Subcutaneous abdominal adipose tissue (tissue), 5 donors: ENCODE data around the gene ZMAT5.

Experiments used
- H3K27ac ChIP-seq: one replicate; pipeline ENCODE4 v1.7.0; 2013; ENCODE audit warnings: low read depth, mild to moderate bottlenecking, inconsistent platforms, low read length, moderate library complexity
- H3K27me3 ChIP-seq, 5 donors: one replicate each; pipeline ENCODE4 v1.7.0; 2013; ENCODE audit warnings: low read length in 5 of 5, inconsistent platforms in 1 of 5; ENCODE audit not compliant: control insufficient read depth in 5 of 5, insufficient read depth in 4 of 5
- H3K36me3 ChIP-seq, 5 donors: one replicate each; pipeline ENCODE4 v1.7.0; 2013; ENCODE audit warnings: low read length in 5 of 5; ENCODE audit not compliant: control insufficient read depth in 5 of 5, insufficient read depth in 5 of 5
- H3K4me1 ChIP-seq, 5 donors: one replicate each; pipeline ENCODE4 v1.7.0; 2013; ENCODE audit warnings: low read length in 5 of 5, mild to moderate bottlenecking in 3 of 5, moderate library complexity in 1 of 5; ENCODE audit not compliant: control insufficient read depth in 5 of 5, insufficient read depth in 5 of 5
- H3K4me3 ChIP-seq, 5 donors: one replicate each; pipeline ENCODE4 v1.7.0; 2013; ENCODE audit warnings: low read length in 5 of 5, low read depth in 1 of 5
- H3K9ac ChIP-seq, 5 donors: one replicate each; pipeline ENCODE4 v1.7.0; 2013; ENCODE audit warnings: low read length in 5 of 5, mild to moderate bottlenecking in 4 of 5, moderate library complexity in 3 of 5
- H3K9me3 ChIP-seq, 5 donors: one replicate each; pipeline ENCODE4 v1.7.0; 2013; ENCODE audit warnings: low read length in 5 of 5; ENCODE audit not compliant: control insufficient read depth in 5 of 5
- donor health status: healthy.
- donor health status: healthy.
- donor health status: healthy.
- donor health status: healthy.
- donor health status: healthy.

ZMAT5 gene

GRCh38 chr22:29724843-29725242 lies 42.0 kb downstream of the ZMAT5 start:
- Histone ChIP-seq H3K4me1 (peaks cover 0 to 3% (median 0%) of the 10 kb centered on the region in 5 donors), H3K9me3 (no peaks in the 10 kb centered on the region), H3K4me3 (no peak overlapping the region), H3K9ac (no peak overlapping the region), H3K27me3 (peaks cover 13 to 43% (median 34%) of the 10 kb centered on the region in 5 donors), H3K36me3 (peaks cover 0 to 1% (median 0%) of the 10 kb centered on the region in 5 donors), H3K27ac (no peak overlapping the region)

- Histone ChIP-seq H3K9me3 (no peaks in the 10 kb centered on the region), H3K4me3 (no peak overlapping the region), H3K9ac (no peak overlapping the region), H3K36me3 (no peaks in the 10 kb centered on the region), H3K4me1 (peaks cover 0 to 7% (median 3%) of the 10 kb centered on the region in 5 donors), H3K27me3 (peaks cover 22 to 52% (median 43%) of the 10 kb centered on the region in 5 donors), H3K27ac (no peak overlapping the region)
Measured at GRCh38 chr22:29723766-29724165, 43.0 kb downstream of the ZMAT5 start.

- Histone ChIP-seq H3K27me3 (peaks cover 29 to 62% (median 50%) of the 10 kb centered on the region in 5 donors), H3K36me3 (no peaks in the 10 kb centered on the region), H3K9ac (no peak overlapping the region), H3K27ac (no peak overlapping the region), H3K4me3 (no peak overlapping the region), H3K4me1 (peaks cover 0 to 7% (median 3%) of the 10 kb centered on the region in 5 donors), H3K9me3 (no peaks in the 10 kb centered on the region)
Measured at GRCh38 chr22:29722587-29722986, 44.2 kb downstream of the ZMAT5 start.

GRCh38 chr22:29722151-29722550 lies 44.7 kb downstream of the ZMAT5 start:
- no peaks in the 10 kb centered on the region for H3K36me3 ChIP-seq
- no peak overlapping the region for H3K9ac ChIP-seq
- peaks cover 29 to 62% (median 52%) of the 10 kb centered on the region in 5 donors for H3K27me3 ChIP-seq
- H3K4me1 ChIP-seq = peaks cover 0 to 6% (median 3%) of the 10 kb centered on the region in 5 donors
- no peak overlapping the region for H3K27ac ChIP-seq
- H3K9me3 ChIP-seq = no peaks in the 10 kb centered on the region
- H3K4me3 ChIP-seq = no peak overlapping the region

- H3K27me3 ChIP-seq = peaks cover 29 to 56% (median 51%) of the 10 kb centered on the region in 5 donors
- no peak overlapping the region for H3K4me3 ChIP-seq
- no peak overlapping the region for H3K9ac ChIP-seq
- H3K4me1 ChIP-seq = peaks cover 0 to 3% (median 3%) of the 10 kb centered on the region in 5 donors
- no peak overlapping the region for H3K27ac ChIP-seq
- no peaks in the 10 kb centered on the region for H3K36me3 ChIP-seq
- H3K9me3 ChIP-seq = no peaks in the 10 kb centered on the region
Measured at GRCh38 chr22:29720811-29721323, 45.9 kb downstream of the ZMAT5 start.

GRCh38 chr22:29719899-29720645 lies 46.7 kb downstream of the ZMAT5 start, which contains the start of gene CABP7:
Gene CABP7, plus strand, starts transcription at chr22:29720003. Its CDS starts 422 bp downstream, at chr22:29720425.
- Histone ChIP-seq H3K27me3 (peaks cover 29 to 60% (median 50%) of the 10 kb centered on the region in 5 donors), H3K9me3 (no peaks in the 10 kb centered on the region), H3K9ac (no peak within 1 kb of the TSS), H3K36me3 (no peaks in the 10 kb centered on the region), H3K4me3 (no peak within 1 kb of the TSS), H3K27ac (no peak within 1 kb of the TSS), H3K4me1 (peaks cover 0 to 3% (median 3%) of the 10 kb centered on the region in 5 donors)

- Histone ChIP-seq H3K27ac (no peak overlapping the region), H3K9ac (no peak overlapping the region), H3K9me3 (no peaks in the 10 kb centered on the region), H3K4me1 (peaks cover 0 to 3% (median 3%) of the 10 kb centered on the region in 5 donors), H3K36me3 (no peaks in the 10 kb centered on the region), H3K27me3 (peaks cover 37 to 61% (median 54%) of the 10 kb centered on the region in 5 donors), H3K4me3 (no peak overlapping the region)
Measured at GRCh38 chr22:29718949-29719898, 47.6 kb downstream of the ZMAT5 start.

- Histone ChIP-seq H3K9ac (no peak overlapping the region), H3K9me3 (no peaks in the 10 kb centered on the region), H3K27ac (no peak overlapping the region), H3K4me1 (peaks cover 0 to 3% (median 3%) of the 10 kb centered on the region in 5 donors), H3K27me3 (peaks cover 37 to 62% (median 57%) of the 10 kb centered on the region in 5 donors), H3K4me3 (no peak overlapping the region), H3K36me3 (no peaks in the 10 kb centered on the region)
Measured at GRCh38 chr22:29717789-29718188, 49.0 kb downstream of the ZMAT5 start.

- Histone ChIP-seq H3K27ac (no peak overlapping the region), H3K9ac (no peak overlapping the region), H3K27me3 (peaks cover 34 to 55% (median 53%) of the 10 kb centered on the region in 5 donors), H3K4me3 (no peak overlapping the region), H3K4me1 (peaks cover 0 to 3% (median 3%) of the 10 kb centered on the region in 5 donors), H3K36me3 (no peaks in the 10 kb centered on the region), H3K9me3 (no peaks in the 10 kb centered on the region)
Measured at GRCh38 chr22:29716814-29717545, 49.8 kb downstream of the ZMAT5 start.
